ENCODE results near the gene EML4.
"Not testable (repeated sequence)": the region's sequence is repeated elsewhere in the genome, so short reads cannot be mapped to it uniquely, and the experiment has no call there.

Gene EML4

GRCh38 chr2:42314892-42315468 lies 145.8 kb downstream of the EML4 start:
- no peak for DNase-seq

- DNase-seq: no peak
These were observed 146.8 kb downstream of the EML4 start for GRCh38 chr2:42315844-42316470.

GRCh38 chr2:42316910-42317309 lies 147.8 kb downstream of the EML4 start:
- DNase-seq: no peak

GRCh38 chr2:42317486-42317885 lies 148.3 kb downstream of the EML4 start:
- no peak for DNase-seq

GRCh38 chr2:42317945-42318344 lies 148.8 kb downstream of the EML4 start:
- no peak for DNase-seq

- DNase-seq: no peak
These were observed 150.1 kb downstream of the EML4 start for GRCh38 chr2:42319265-42319664.

GRCh38 chr2:42321452-42322064 lies 152.4 kb downstream of the EML4 start:
- no peak for DNase-seq

GRCh38 chr2:42324244-42324643 lies 155.1 kb downstream of the EML4 start:
- DNase-seq: no peak

GRCh38 chr2:42324949-42325348 lies 155.8 kb downstream of the EML4 start:
- no peak for DNase-seq

GRCh38 chr2:42325609-42326008 lies 156.5 kb downstream of the EML4 start:
- DNase-seq: no peak

- DNase-seq: no peak
These were observed 158.0 kb downstream of the EML4 start for GRCh38 chr2:42327125-42327524.

GRCh38 chr2:42328148-42328833 lies 159.1 kb downstream of the EML4 start:
- DNase-seq: peak in 1 of 2 donors; percentile 25

GRCh38 chr2:42328923-42329322 lies 159.8 kb downstream of the EML4 start:
- DNase-seq: no peak

- no peak for DNase-seq
These were observed 160.6 kb downstream of the EML4 start for GRCh38 chr2:42329736-42330135.

- DNase-seq: no peak
These were observed 162.6 kb downstream of the EML4 start for GRCh38 chr2:42331569-42332284.

- DNase-seq: no peak
These were observed 163.4 kb downstream of the EML4 start for GRCh38 chr2:42332575-42332974.

GRCh38 chr2:42333579-42333978 lies 164.4 kb downstream of the EML4 start:
- no peak for DNase-seq

GRCh38 chr2:42334220-42334619 lies 165.1 kb downstream of the EML4 start:
- no peak for DNase-seq

- DNase-seq: not testable (repeated sequence)
These were observed 165.7 kb downstream of the EML4 start for GRCh38 chr2:42334865-42335264.

GRCh38 chr2:42335514-42336104 lies 166.5 kb downstream of the EML4 start:
- DNase-seq: no peak

GRCh38 chr2:42336361-42336965 lies 167.3 kb downstream of the EML4 start:
- DNase-seq: no peak

- DNase-seq: no peak
These were observed 168.2 kb downstream of the EML4 start for GRCh38 chr2:42337356-42337820.
